IMR-90 (cell line): ENCODE results near the gene MAB21L1. TPM values are rescaled to one million over a fixed set of nuclear protein-coding genes. Genes with fewer than 3 reads are reported as not detected.

Experiments used
- ATAC-seq: fragments of 200-7000 bp; cut with Tn5 transposase; 2 replicates; pipeline ENCODE4 v1.9.1; 2020; ENCODE audit warnings: low read depth, mild to moderate bottlenecking, moderate library complexity
- BruUV-seq: library from RNA; stranded (reverse); fragments of 400-500 nt; replicated peaks from 2 replicates; lab custom pipeline; 2021; lab: Mats Ljungman, UMichigan
- CTCF ChIA-PET: fragments of 300-600 bp; formaldehyde crosslinking; extraction: SDS; loops from one replicate; lab custom pipeline; 2021; ENCODE audit warnings: antibody characterized with exemption; lab: Yijun Ruan, JAX
- POLR2A ChIA-PET: fragments of 300-600 bp; sonication (Branson Sonifier 250); formaldehyde crosslinking; loops from one replicate; lab custom pipeline; 2022; ENCODE audit warnings: antibody characterized with exemption; ENCODE audit not compliant: unreplicated experiment; lab: Charles Lee
- DNase-seq: peaks from one replicate; pipeline ENCODE4 v3.0.0; 2013
- H2AFZ ChIP-seq: replicated peaks from 2 replicates; pipeline ENCODE3; 2013; ENCODE audit warnings: low read length, mild to moderate bottlenecking; ENCODE audit not compliant: poor library complexity
- H2AK5ac ChIP-seq: 2 replicates; pipeline ENCODE4 v1.6.1; 2013; ENCODE audit warnings: low read depth, low read length, inconsistent platforms
- H2AK9ac ChIP-seq: replicated peaks from 2 replicates; pipeline ENCODE3; 2013; ENCODE audit warnings: mild to moderate bottlenecking, low read depth, low read length, moderate library complexity; ENCODE audit not compliant: poor library complexity
- H2BK120ac ChIP-seq: 2 replicates; pipeline ENCODE4 v1.6.1; 2013; ENCODE audit warnings: low read depth, low read length, inconsistent platforms
- H2BK15ac ChIP-seq: 3 replicates; pipeline ENCODE4 v1.6.1; 2013; ENCODE audit warnings: low read depth, low read length, inconsistent platforms
- H2BK20ac ChIP-seq: 2 replicates; pipeline ENCODE4 v1.6.1; 2013; ENCODE audit warnings: low read depth, mild to moderate bottlenecking, inconsistent platforms, low read length, moderate library complexity
- H2BK5ac ChIP-seq: 2 replicates; pipeline ENCODE4 v1.6.1; 2013; ENCODE audit warnings: mild to moderate bottlenecking, low read depth, low read length, inconsistent platforms; ENCODE audit not compliant: poor library complexity, severe bottlenecking
- H3K14ac ChIP-seq: replicated peaks from 2 replicates; pipeline ENCODE4 v1.6.1; 2013; ENCODE audit warnings: low read depth, low read length, inconsistent platforms
- H3K18ac ChIP-seq: 2 replicates; pipeline ENCODE4 v1.6.1; 2013; ENCODE audit warnings: low read depth, low read length, control low read depth
- H3K23ac ChIP-seq: 2 replicates; pipeline ENCODE4 v1.6.1; 2013; ENCODE audit warnings: low read depth, low read length, inconsistent platforms
- H3K27ac ChIP-seq: 2 replicates; pipeline ENCODE4 v1.5.1; 2013; ENCODE audit warnings: mild to moderate bottlenecking, control low read depth, low read length; ENCODE audit not compliant: insufficient read depth
- H3K27me3 ChIP-seq: 2 replicates; pipeline ENCODE4 v1.6.1; 2013; ENCODE audit warnings: low read length; ENCODE audit not compliant: control insufficient read depth, insufficient read depth
- H3K36me3 ChIP-seq: 2 replicates; pipeline ENCODE4 v1.6.1; 2013; ENCODE audit warnings: low read length, mixed read lengths; ENCODE audit not compliant: control insufficient read depth, insufficient read depth
- H3K4ac ChIP-seq: 2 replicates; pipeline ENCODE4 v1.6.1; 2013; ENCODE audit warnings: low read depth, low read length, inconsistent platforms
- H3K4me1 ChIP-seq: 2 replicates; pipeline ENCODE4 v1.6.1; 2013; ENCODE audit warnings: low read length, mixed read lengths; ENCODE audit not compliant: control insufficient read depth, insufficient read depth
- H3K4me2 ChIP-seq: 2 replicates; pipeline ENCODE4 v1.6.1; 2013; ENCODE audit warnings: low read depth, mild to moderate bottlenecking, control low read depth, low read length, moderate library complexity
- H3K4me3 ChIP-seq: 2 replicates; pipeline ENCODE4 v1.5.1; 2013; ENCODE audit warnings: low read depth, mild to moderate bottlenecking, control low read depth, low read length, moderate library complexity; ENCODE audit not compliant: insufficient read depth
- H3K56ac ChIP-seq: 2 replicates; pipeline ENCODE4 v1.6.1; 2013; ENCODE audit warnings: low read length, inconsistent platforms; ENCODE audit not compliant: insufficient read depth; ENCODE audit errors: extremely low read depth
- H3K79me1 ChIP-seq, 2 experiments: 2 replicates each; pipeline ENCODE4 v1.6.1; 2013; ENCODE audit warnings: low read length in 2 of 2, inconsistent platforms in 1 of 2, low read depth in 1 of 2
- H3K9ac ChIP-seq: 2 replicates; pipeline ENCODE4 v1.6.1; 2013; ENCODE audit warnings: low read depth, low read length, control low read depth
- H3K9me1 ChIP-seq: 2 replicates; pipeline ENCODE4 v1.6.1; 2013; ENCODE audit warnings: low read length, inconsistent platforms; ENCODE audit not compliant: insufficient read depth
- H3K9me3 ChIP-seq: 2 replicates; pipeline ENCODE4 v1.6.1; 2013; ENCODE audit warnings: low read length; ENCODE audit not compliant: control insufficient read depth, insufficient read depth
- H4K20me1 ChIP-seq: 2 replicates; pipeline ENCODE4 v1.6.1; 2013; ENCODE audit warnings: low read length, inconsistent platforms; ENCODE audit not compliant: insufficient read depth
- H4K5ac ChIP-seq: 2 replicates; pipeline ENCODE4 v1.6.1; 2013; ENCODE audit warnings: mild to moderate bottlenecking, low read depth, low read length, control low read depth
- H4K8ac ChIP-seq, 2 experiments: 2 replicates each; pipeline ENCODE4 v1.6.1; 2013; ENCODE audit warnings: low read depth in 2 of 2, low read length in 2 of 2, control low read depth in 1 of 2, inconsistent platforms in 1 of 2
- H4K91ac ChIP-seq: 2 replicates; pipeline ENCODE4 v1.6.1; 2013; ENCODE audit warnings: low read depth, low read length, inconsistent platforms; ENCODE audit not compliant: insufficient read depth
- MAFK ChIP-seq: IDR thresholded peaks from 2 replicates; pipeline ENCODE4 v1.6.1; 2012; ENCODE audit warnings: low read depth, low read length, improper control_type of control experiment
- RFX5 ChIP-seq: IDR thresholded peaks from 2 replicates; pipeline ENCODE4 v1.8.0; 2012; ENCODE audit warnings: low read depth, mild to moderate bottlenecking, low read length, moderate library complexity
- SMC3 ChIP-seq: fragments of 150-350 bp; IDR thresholded peaks from 2 replicates; pipeline ENCODE4 v1.6.1; 2016; ENCODE audit warnings: low read depth, mild to moderate bottlenecking, antibody characterized with exemption, low read length, moderate library complexity
- WGBS, 2 experiments: methylation state at CpG; one replicate each; pipeline versions ENCODE4 v1.1.5 to v1.1.7; 2013; ENCODE audit warnings: missing lambda C conversion rate in 2 of 2; ENCODE audit not compliant: insufficient read length in 1 of 2; ENCODE audit errors: extremely low coverage in 2 of 2; 5-methylcytosine and 5-hydroxymethylcytosine counted together
- dilution Hi-C: fragments of 300-500 bp; cut with HindIII; formaldehyde crosslinking; loops from one replicate; pipeline ENCODE4 v1.14.3; 2018; ENCODE audit warnings: low sequenced_read_pairs; ENCODE audit not compliant: unreplicated experiment
- in situ Hi-C: fragments of 300-500 bp; cut with MboI; formaldehyde crosslinking; loops from 3 replicates; pipeline ENCODE4 v1.14.3; 2019; ENCODE audit warnings: low sequenced_read_pairs, inconsistent platforms, mixed read lengths
- intact Hi-C: fragments of 100-400 bp; cut with micrococcal nuclease; formaldehyde crosslinking; loops from 2 replicates; pipeline ENCODE4 v1.10.0; 2022
- polyA plus RNA-seq, 3 experiments: library from polyadenylated mRNA; depleted of rRNA; stranded (reverse); fragments of >200 nt; gene quantifications; 2 replicates each; pipeline ENCODE4 v1.2.3, GENCODE V29; 2012; ENCODE audit warnings: low replicate concordance in 1 of 3
- total RNA-seq: library from RNA; depleted of rRNA; stranded (reverse); fragments of >200 nt; gene quantifications from 2 replicates; pipeline ENCODE4 v1.2.3, GENCODE V29; 2012

Gene MAB21L1
- total and polyA plus RNA-seq, 2 of the 4 experiments (the other 2 are of a cell fraction): 0.53 to 0.72 TPM

DNA sequence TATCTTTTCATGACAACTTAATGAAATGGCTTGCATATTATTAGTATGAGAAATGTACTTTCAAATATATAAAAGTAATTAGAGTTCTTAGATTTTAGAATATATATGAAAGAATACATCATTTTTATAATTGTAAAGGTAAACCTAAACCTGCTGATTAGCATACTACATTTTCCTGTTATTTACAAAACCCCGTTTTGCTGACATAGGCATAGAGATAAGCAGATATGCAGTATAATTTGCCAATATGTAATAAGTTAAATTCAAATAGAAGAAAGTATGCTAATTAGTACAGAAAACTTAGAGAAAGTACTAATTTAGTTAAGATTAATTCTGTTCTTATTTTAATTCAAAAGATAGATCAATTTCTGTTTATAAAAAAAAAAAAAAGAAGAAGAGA lies 21.5 kb downstream of the MAB21L1 start:
- intact Hi-C loops: no loop called here
- no peaks in the 10 kb centered on the region for H3K4me1 ChIP-seq
- in situ Hi-C loops: no loop called here
- DNase-seq (no peak), ATAC-seq (no peak)
- ChIA-PET CTCF (no interaction called here), POLR2A (no interaction called here)
- no peaks in the 10 kb centered on the region for H3K27me3 ChIP-seq
- no peak overlapping the region for H3K27ac ChIP-seq
- no peaks in the 10 kb centered on the region for H3K9me1 ChIP-seq
- no TSS peak for BruUV-seq
- H2AFZ ChIP-seq: no peak overlapping the region
- no peak overlapping the region for H3K4ac ChIP-seq
- H3K14ac ChIP-seq: no peak overlapping the region
- no peak overlapping the region for H2AK9ac ChIP-seq
- H2BK15ac ChIP-seq: no peak overlapping the region
- no peak overlapping the region for H4K91ac ChIP-seq
- H4K8ac ChIP-seq: no peak overlapping the region
- H3K56ac ChIP-seq: no peak overlapping the region
- H3K9me3 ChIP-seq: no peaks in the 10 kb centered on the region
- no peaks in the 10 kb centered on the region for H4K20me1 ChIP-seq
- H2BK20ac ChIP-seq: no peak overlapping the region
- no peak overlapping the region for H4K5ac ChIP-seq
- WGBS, 2 experiments: no CpG with 5 or more reads among the region's 1 CpG
- no peak overlapping the region for H2BK120ac ChIP-seq
- H2AK5ac ChIP-seq: no peak overlapping the region
- TF ChIP-seq MAFK (peak; percentile 73), RFX5 (no peak), SMC3 (no peak)
- H3K36me3 ChIP-seq: no peaks in the 10 kb centered on the region
- H3K9ac ChIP-seq: no peak overlapping the region
- no peaks in the 10 kb centered on the region for H3K79me1 ChIP-seq
- no peak overlapping the region for H3K18ac ChIP-seq
- dilution Hi-C loops: no loop called here
- H2BK5ac ChIP-seq: no peak overlapping the region
- no peak overlapping the region for H3K4me3 ChIP-seq
- no peak overlapping the region for H3K23ac ChIP-seq
- no peak overlapping the region for H3K4me2 ChIP-seq
